Activated CD4-positive, CD25-positive, alpha-beta regulatory T cell treated with anti-CD3 and anti-CD28 coated beads, Interleukin-2, amount 50 U/mL, for 16 hours (primary cell): ENCODE measurements around the gene PRMT1.
"Not testable (repeated sequence)": the region's sequence is repeated elsewhere in the genome, so short reads cannot be mapped to it uniquely, and the experiment has no call there.

Experiments used
- DNase-seq: peaks from one replicate; pipeline ENCODE4 v3.0.0-alpha.2; 2020; ENCODE audit warnings: low read depth, low spot score

The PRMT1 gene

GRCh38 chr19:49719420-49719819 lies 42.3 kb downstream of the PRMT1 start:
- DNase-seq: not testable (repeated sequence)

- DNase-seq: no peak
Measured at GRCh38 chr19:49727217-49728030, 50.4 kb downstream of the PRMT1 start.

GRCh38 chr19:49730166-49730565 lies 53.1 kb downstream of the PRMT1 start:
- DNase-seq: no peak
